Measurements from ENCODE around the gene BOLA3.

Gene BOLA3

GRCh38 chr2:74111380-74111779 lies 36.3 kb downstream of the BOLA3 start:
- Histone ChIP-seq H3K27me3 (ENCODE audit: control insufficient read depth, insufficient read depth, low read length) (no peaks in the 10 kb centered on the region), H3K36me3 (ENCODE audit: control insufficient read depth, insufficient read depth, low read length) (no peaks in the 10 kb centered on the region), H3K4me3 (ENCODE audit: low read length) (no peak overlapping the region), H3K4me1 (ENCODE audit: control insufficient read depth, insufficient read depth, low read length) (no peaks in the 10 kb centered on the region), H3K9ac (ENCODE audit: low read length) (no peak overlapping the region), H3K27ac (ENCODE audit: low read depth, low read length) (no peak overlapping the region)

GRCh38 chr2:74110537-74110936 lies 37.2 kb downstream of the BOLA3 start:
- Histone ChIP-seq H3K36me3 (ENCODE audit: control insufficient read depth, insufficient read depth, low read length) (no peaks in the 10 kb centered on the region), H3K4me1 (ENCODE audit: control insufficient read depth, insufficient read depth, low read length) (no peaks in the 10 kb centered on the region), H3K27ac (ENCODE audit: low read depth, low read length) (no peak overlapping the region), H3K27me3 (ENCODE audit: control insufficient read depth, insufficient read depth, low read length) (no peaks in the 10 kb centered on the region), H3K4me3 (ENCODE audit: low read length) (no peak overlapping the region), H3K9ac (ENCODE audit: low read length) (no peak overlapping the region)

- Histone ChIP-seq H3K4me1 (ENCODE audit: control insufficient read depth, insufficient read depth, low read length) (no peaks in the 10 kb centered on the region), H3K9ac (ENCODE audit: low read length) (no peak overlapping the region), H3K36me3 (ENCODE audit: control insufficient read depth, insufficient read depth, low read length) (no peaks in the 10 kb centered on the region), H3K27ac (ENCODE audit: low read depth, low read length) (no peak overlapping the region), H3K4me3 (ENCODE audit: low read length) (no peak overlapping the region), H3K27me3 (ENCODE audit: control insufficient read depth, insufficient read depth, low read length) (no peaks in the 10 kb centered on the region)
Observed at GRCh38 chr2:74109551-74109950, 38.2 kb downstream of the BOLA3 start.

GRCh38 chr2:74107071-74107470 lies 40.6 kb downstream of the BOLA3 start:
- Histone ChIP-seq H3K4me3 (ENCODE audit: low read length) (no peak overlapping the region), H3K4me1 (ENCODE audit: control insufficient read depth, insufficient read depth, low read length) (no peaks in the 10 kb centered on the region), H3K9ac (ENCODE audit: low read length) (no peak overlapping the region), H3K36me3 (ENCODE audit: control insufficient read depth, insufficient read depth, low read length) (no peaks in the 10 kb centered on the region), H3K27me3 (ENCODE audit: control insufficient read depth, insufficient read depth, low read length) (no peaks in the 10 kb centered on the region), H3K27ac (ENCODE audit: low read depth, low read length) (no peak overlapping the region)

- Histone ChIP-seq H3K27ac (ENCODE audit: low read depth, low read length) (no peak overlapping the region), H3K9ac (ENCODE audit: low read length) (no peak overlapping the region), H3K36me3 (ENCODE audit: control insufficient read depth, insufficient read depth, low read length) (peaks cover 2% of the 10 kb centered on the region), H3K27me3 (ENCODE audit: control insufficient read depth, insufficient read depth, low read length) (no peaks in the 10 kb centered on the region), H3K4me3 (ENCODE audit: low read length) (no peak overlapping the region), H3K4me1 (ENCODE audit: control insufficient read depth, insufficient read depth, low read length) (no peaks in the 10 kb centered on the region)
Observed at GRCh38 chr2:74105413-74105812, 42.3 kb downstream of the BOLA3 start.

GRCh38 chr2:74104839-74105238 lies 42.9 kb downstream of the BOLA3 start:
- no peaks in the 10 kb centered on the region for H3K27me3 ChIP-seq (ENCODE audit: control insufficient read depth, insufficient read depth, low read length)
- no peaks in the 10 kb centered on the region for H3K4me1 ChIP-seq (ENCODE audit: control insufficient read depth, insufficient read depth, low read length)
- H3K27ac ChIP-seq (ENCODE audit: low read depth, low read length), result no peak overlapping the region
- H3K9ac ChIP-seq (ENCODE audit: low read length), result no peak overlapping the region
- peaks cover 4% of the 10 kb centered on the region for H3K36me3 ChIP-seq (ENCODE audit: control insufficient read depth, insufficient read depth, low read length)
- no peak overlapping the region for H3K4me3 ChIP-seq (ENCODE audit: low read length)

- no peak overlapping the region for H3K4me3 ChIP-seq (ENCODE audit: low read length)
- H3K4me1 ChIP-seq (ENCODE audit: control insufficient read depth, insufficient read depth, low read length), result no peaks in the 10 kb centered on the region
- H3K27me3 ChIP-seq (ENCODE audit: control insufficient read depth, insufficient read depth, low read length), result no peaks in the 10 kb centered on the region
- peaks cover 7% of the 10 kb centered on the region for H3K36me3 ChIP-seq (ENCODE audit: control insufficient read depth, insufficient read depth, low read length)
- no peak overlapping the region for H3K9ac ChIP-seq (ENCODE audit: low read length)
- no peak overlapping the region for H3K27ac ChIP-seq (ENCODE audit: low read depth, low read length)
Observed at GRCh38 chr2:74103763-74104162, 43.9 kb downstream of the BOLA3 start.

- H3K4me1 ChIP-seq (ENCODE audit: control insufficient read depth, insufficient read depth, low read length), result no peaks in the 10 kb centered on the region
- H3K4me3 ChIP-seq (ENCODE audit: low read length), result no peak overlapping the region
- H3K9ac ChIP-seq (ENCODE audit: low read length), result no peak overlapping the region
- no peak overlapping the region for H3K27ac ChIP-seq (ENCODE audit: low read depth, low read length)
- H3K36me3 ChIP-seq (ENCODE audit: control insufficient read depth, insufficient read depth, low read length), result peaks cover 7% of the 10 kb centered on the region
- no peaks in the 10 kb centered on the region for H3K27me3 ChIP-seq (ENCODE audit: control insufficient read depth, insufficient read depth, low read length)
Observed at GRCh38 chr2:74102516-74102915, 45.2 kb downstream of the BOLA3 start.

- Histone ChIP-seq H3K9ac (ENCODE audit: low read length) (no peak overlapping the region), H3K27ac (ENCODE audit: low read depth, low read length) (no peak overlapping the region), H3K27me3 (ENCODE audit: control insufficient read depth, insufficient read depth, low read length) (no peaks in the 10 kb centered on the region), H3K4me1 (ENCODE audit: control insufficient read depth, insufficient read depth, low read length) (no peaks in the 10 kb centered on the region), H3K36me3 (ENCODE audit: control insufficient read depth, insufficient read depth, low read length) (peaks cover 7% of the 10 kb centered on the region), H3K4me3 (ENCODE audit: low read length) (no peak overlapping the region)
Observed at GRCh38 chr2:74101574-74102300, 46.0 kb downstream of the BOLA3 start.

- Histone ChIP-seq H3K27ac (ENCODE audit: low read depth, low read length) (no peak overlapping the region), H3K27me3 (ENCODE audit: control insufficient read depth, insufficient read depth, low read length) (no peaks in the 10 kb centered on the region), H3K36me3 (ENCODE audit: control insufficient read depth, insufficient read depth, low read length) (peaks cover 7% of the 10 kb centered on the region), H3K9ac (ENCODE audit: low read length) (no peak overlapping the region), H3K4me1 (ENCODE audit: control insufficient read depth, insufficient read depth, low read length) (no peaks in the 10 kb centered on the region), H3K4me3 (ENCODE audit: low read length) (no peak overlapping the region)
Observed at GRCh38 chr2:74100254-74101216, 47.2 kb downstream of the BOLA3 start.

- H3K4me1 ChIP-seq (ENCODE audit: control insufficient read depth, insufficient read depth, low read length), result no peaks in the 10 kb centered on the region
- H3K27me3 ChIP-seq (ENCODE audit: control insufficient read depth, insufficient read depth, low read length), result no peaks in the 10 kb centered on the region
- no peak overlapping the region for H3K27ac ChIP-seq (ENCODE audit: low read depth, low read length)
- no peak overlapping the region for H3K9ac ChIP-seq (ENCODE audit: low read length)
- H3K4me3 ChIP-seq (ENCODE audit: low read length), result no peak overlapping the region
- H3K36me3 ChIP-seq (ENCODE audit: control insufficient read depth, insufficient read depth, low read length), result peaks cover 7% of the 10 kb centered on the region
Observed at GRCh38 chr2:74099835-74100234, 47.9 kb downstream of the BOLA3 start.

GRCh38 chr2:74099271-74099670 lies 48.4 kb downstream of the BOLA3 start:
- Histone ChIP-seq H3K27me3 (ENCODE audit: control insufficient read depth, insufficient read depth, low read length) (no peaks in the 10 kb centered on the region), H3K36me3 (ENCODE audit: control insufficient read depth, insufficient read depth, low read length) (peaks cover 7% of the 10 kb centered on the region), H3K4me3 (ENCODE audit: low read length) (no peak overlapping the region), H3K4me1 (ENCODE audit: control insufficient read depth, insufficient read depth, low read length) (no peaks in the 10 kb centered on the region), H3K9ac (ENCODE audit: low read length) (no peak overlapping the region), H3K27ac (ENCODE audit: low read depth, low read length) (no peak overlapping the region)

Measured in rectal smooth muscle tissue (tissue), 1 donor.